ENCODE results near the gene MRPL24.

GRCh38 chr1:156711011-156711817 is 29.7 kb downstream of the MRPL24 start:
- TF ChIP-seq CTCF (IDR thresholded peaks at IDR 0.05): no peak
- no peak for TF ChIP-seq POLR2A (IDR thresholded peaks at IDR 0.05)
